ENCODE data around the gene BCL11A. TPM values are rescaled to one million over a fixed set of nuclear protein-coding genes. Genes with fewer than 3 reads are reported as not detected.

BCL11A gene
- total RNA-seq, 2 experiments from 2014 or later = 2.3 to 3.3 TPM

DNA sequence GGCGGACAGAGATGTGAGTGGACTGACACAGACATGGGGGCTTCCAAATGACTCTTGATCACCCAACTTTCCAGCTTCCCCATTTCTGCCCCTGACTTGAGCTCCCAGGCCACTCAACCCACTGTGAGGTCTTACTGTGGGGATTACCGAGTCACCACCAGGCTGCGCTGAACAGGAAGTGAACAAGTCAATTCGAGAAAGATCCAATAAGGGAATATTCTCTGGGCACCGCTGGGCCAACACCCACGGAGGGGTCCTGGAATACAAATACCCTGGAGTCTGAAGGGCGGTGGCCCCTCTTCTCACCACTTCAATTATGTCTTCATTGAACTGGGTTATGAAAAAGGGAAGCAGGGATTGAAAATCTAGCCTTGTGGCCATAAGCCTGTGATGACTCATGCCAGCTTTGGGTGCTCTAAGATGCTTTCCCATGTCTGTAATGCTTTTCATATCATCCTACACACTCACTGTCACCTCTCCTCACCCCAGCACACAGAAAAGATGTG, 37.7 kb downstream of the BCL11A start:
- no peak overlapping the region for H3K27ac Mint-ChIP-seq
- intact Hi-C loops (cut with DNase I, micrococcal nuclease) = no loop called here
- POLR2A ChIA-PET = no interaction called here
- H3K4me1 Mint-ChIP-seq (ENCODE audit: low read depth) = peaks cover 31% of the 10 kb centered on the region
- peaks cover 0 to 8% of the 10 kb centered on the region in 2 experiments for H3K27me3 ChIP-seq (ENCODE audit: control insufficient read depth in 1 of 2, insufficient read depth in 2 of 2, low read length in 2 of 2)
- no peak overlapping the region for H3K27ac ChIP-seq (ENCODE audit: low read depth in 1 of 2, low read length in 2 of 2)
- DNase-seq (peak in 3 of 14 experiments; percentile 13 to 77 (median 67)), ATAC-seq (ENCODE audit: poor library complexity) (peak; percentile 14)
- no peaks in the 10 kb centered on the region for H3K36me3 ChIP-seq (ENCODE audit: insufficient read depth, low read length)
- CTCF ChIA-PET = no interaction called here
- no peaks in the 10 kb centered on the region for H3K36me3 Mint-ChIP-seq (ENCODE audit: low read depth)
- no peaks in the 10 kb centered on the region for H3K9me3 Mint-ChIP-seq
- TF ChIP-seq, protein P1, sequence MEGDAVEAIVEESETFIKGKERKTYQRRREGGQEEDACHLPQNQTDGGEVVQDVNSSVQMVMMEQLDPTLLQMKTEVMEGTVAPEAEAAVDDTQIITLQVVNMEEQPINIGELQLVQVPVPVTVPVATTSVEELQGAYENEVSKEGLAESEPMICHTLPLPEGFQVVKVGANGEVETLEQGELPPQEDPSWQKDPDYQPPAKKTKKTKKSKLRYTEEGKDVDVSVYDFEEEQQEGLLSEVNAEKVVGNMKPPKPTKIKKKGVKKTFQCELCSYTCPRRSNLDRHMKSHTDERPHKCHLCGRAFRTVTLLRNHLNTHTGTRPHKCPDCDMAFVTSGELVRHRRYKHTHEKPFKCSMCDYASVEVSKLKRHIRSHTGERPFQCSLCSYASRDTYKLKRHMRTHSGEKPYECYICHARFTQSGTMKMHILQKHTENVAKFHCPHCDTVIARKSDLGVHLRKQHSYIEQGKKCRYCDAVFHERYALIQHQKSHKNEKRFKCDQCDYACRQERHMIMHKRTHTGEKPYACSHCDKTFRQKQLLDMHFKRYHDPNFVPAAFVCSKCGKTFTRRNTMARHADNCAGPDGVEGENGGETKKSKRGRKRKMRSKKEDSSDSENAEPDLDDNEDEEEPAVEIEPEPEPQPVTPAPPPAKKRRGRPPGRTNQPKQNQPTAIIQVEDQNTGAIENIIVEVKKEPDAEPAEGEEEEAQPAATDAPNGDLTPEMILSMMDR (IDR thresholded peaks at IDR 0.05) = no peak
- H3K4me1 ChIP-seq (ENCODE audit: insufficient read depth, low read length) = peaks cover 3% of the 10 kb centered on the region
- H3K4me3 Mint-ChIP-seq = no peak overlapping the region
- H3K27me3 Mint-ChIP-seq = peaks cover 8% of the 10 kb centered on the region
- H3K4me3 ChIP-seq (ENCODE audit: low read length) = no peak overlapping the region
- peaks cover 0 to 4% of the 10 kb centered on the region in 2 experiments for H3K9me3 ChIP-seq (ENCODE audit: control insufficient read depth in 1 of 2, insufficient read depth in 1 of 2, low read length in 2 of 2)

DNA sequence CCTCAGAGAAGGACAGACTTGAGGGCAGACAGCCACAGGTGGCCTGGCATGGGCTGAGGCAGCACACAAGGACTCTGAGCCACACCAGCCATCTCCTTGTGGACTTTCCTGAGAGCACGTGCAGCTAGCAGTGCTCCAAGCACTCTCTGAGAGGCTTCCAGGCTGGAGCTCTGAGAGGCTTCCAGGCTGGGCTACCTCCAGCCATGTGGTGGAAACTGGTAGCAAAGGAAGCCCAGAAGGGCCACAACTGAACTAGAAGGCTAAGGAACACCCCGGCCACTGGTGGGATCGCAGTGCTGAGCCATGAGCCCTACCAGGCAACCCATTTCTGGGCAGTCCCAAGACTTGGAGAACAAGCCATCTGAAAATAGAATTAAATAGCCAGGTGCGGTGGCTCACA, 39.5 kb downstream of the BCL11A start:
- Mint-ChIP-seq H3K4me1 (ENCODE audit: low read depth) (peaks cover 31% of the 10 kb centered on the region), H3K4me3 (no peak overlapping the region), H3K9me3 (no peaks in the 10 kb centered on the region), H3K36me3 (ENCODE audit: low read depth) (no peaks in the 10 kb centered on the region), H3K27me3 (peaks cover 8% of the 10 kb centered on the region), H3K27ac (no peak overlapping the region)
- intact Hi-C loops (cut with DNase I, micrococcal nuclease) = no loop called here
- ATAC-seq (ENCODE audit: poor library complexity) = no peak
- no peak overlapping the region for H3K27ac ChIP-seq (ENCODE audit: low read depth in 1 of 2, low read length in 2 of 2)
- TF ChIP-seq, protein P1 (IDR thresholded peaks at IDR 0.05) = no peak
- H3K9me3 ChIP-seq (ENCODE audit: control insufficient read depth in 1 of 2, insufficient read depth in 1 of 2, low read length in 2 of 2) = peaks cover 0 to 4% of the 10 kb centered on the region in 2 experiments
- DNase-seq = no peak
- peaks cover 0 to 8% of the 10 kb centered on the region in 2 experiments for H3K27me3 ChIP-seq (ENCODE audit: control insufficient read depth in 1 of 2, insufficient read depth in 2 of 2, low read length in 2 of 2)
- H3K4me3 ChIP-seq (ENCODE audit: low read length) = no peak overlapping the region
- ChIA-PET POLR2A (no interaction called here), CTCF (no interaction called here)
- peaks cover 3% of the 10 kb centered on the region for H3K4me1 ChIP-seq (ENCODE audit: insufficient read depth, low read length)
- H3K36me3 ChIP-seq (ENCODE audit: insufficient read depth, low read length) = no peaks in the 10 kb centered on the region

DNA sequence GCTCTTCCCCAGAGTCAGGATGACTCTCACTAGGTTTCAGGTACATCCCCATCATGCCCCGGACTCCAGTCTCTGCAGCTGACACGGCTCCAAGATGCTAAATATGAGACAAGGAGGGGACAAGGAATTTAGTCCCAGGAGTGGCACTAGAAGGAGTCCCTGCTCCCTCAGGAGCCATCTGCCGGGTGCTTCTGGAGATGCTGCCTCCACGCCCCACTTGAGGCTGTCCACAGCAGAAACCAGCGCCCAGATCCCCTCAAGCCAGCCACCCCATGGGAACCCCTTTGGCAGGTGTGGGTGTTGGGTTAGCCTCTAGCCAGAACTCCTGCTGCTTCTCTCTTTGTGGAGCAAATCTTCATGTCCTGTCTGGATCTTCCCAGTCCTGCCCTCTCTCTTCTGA, 40.3 kb downstream of the BCL11A start:
- Mint-ChIP-seq H3K27ac (no peak overlapping the region), H3K27me3 (peaks cover 8% of the 10 kb centered on the region)

More for the DNA sequence above, 40.3 kb downstream of the BCL11A start:
- peaks cover 0 to 8% of the 10 kb centered on the region in 2 experiments for H3K27me3 ChIP-seq (ENCODE audit: control insufficient read depth in 1 of 2, insufficient read depth in 2 of 2, low read length in 2 of 2)
- TF ChIP-seq, protein P1 (IDR thresholded peaks at IDR 0.05) = no peak
- ATAC-seq (ENCODE audit: poor library complexity) (no peak), DNase-seq (no peak)
- intact Hi-C loops (cut with DNase I, micrococcal nuclease) = no loop called here
- H3K4me1 ChIP-seq (ENCODE audit: insufficient read depth, low read length) = peaks cover 3% of the 10 kb centered on the region
- Mint-ChIP-seq H3K36me3 (ENCODE audit: low read depth) (no peaks in the 10 kb centered on the region), H3K4me3 (no peak overlapping the region), H3K4me1 (ENCODE audit: low read depth) (peaks cover 24% of the 10 kb centered on the region), H3K9me3 (no peaks in the 10 kb centered on the region)
- H3K4me3 ChIP-seq (ENCODE audit: low read length) = no peak overlapping the region
- POLR2A ChIA-PET = interaction anchor here (0.7 kb wide), 1 partner anchor 159 kb away, joined by 3 read pairs; no protein-coding TSS in a partner anchor
- peaks cover 0 to 4% of the 10 kb centered on the region in 2 experiments for H3K9me3 ChIP-seq (ENCODE audit: control insufficient read depth in 1 of 2, insufficient read depth in 1 of 2, low read length in 2 of 2)
- H3K27ac ChIP-seq (ENCODE audit: low read depth in 1 of 2, low read length in 2 of 2) = no peak overlapping the region
- H3K36me3 ChIP-seq (ENCODE audit: insufficient read depth, low read length) = no peaks in the 10 kb centered on the region
- CTCF ChIA-PET = no interaction called here

Measured in CD4-positive, alpha-beta T cell (primary cell).